ENCODE data around the gene BIN1.

DNA sequence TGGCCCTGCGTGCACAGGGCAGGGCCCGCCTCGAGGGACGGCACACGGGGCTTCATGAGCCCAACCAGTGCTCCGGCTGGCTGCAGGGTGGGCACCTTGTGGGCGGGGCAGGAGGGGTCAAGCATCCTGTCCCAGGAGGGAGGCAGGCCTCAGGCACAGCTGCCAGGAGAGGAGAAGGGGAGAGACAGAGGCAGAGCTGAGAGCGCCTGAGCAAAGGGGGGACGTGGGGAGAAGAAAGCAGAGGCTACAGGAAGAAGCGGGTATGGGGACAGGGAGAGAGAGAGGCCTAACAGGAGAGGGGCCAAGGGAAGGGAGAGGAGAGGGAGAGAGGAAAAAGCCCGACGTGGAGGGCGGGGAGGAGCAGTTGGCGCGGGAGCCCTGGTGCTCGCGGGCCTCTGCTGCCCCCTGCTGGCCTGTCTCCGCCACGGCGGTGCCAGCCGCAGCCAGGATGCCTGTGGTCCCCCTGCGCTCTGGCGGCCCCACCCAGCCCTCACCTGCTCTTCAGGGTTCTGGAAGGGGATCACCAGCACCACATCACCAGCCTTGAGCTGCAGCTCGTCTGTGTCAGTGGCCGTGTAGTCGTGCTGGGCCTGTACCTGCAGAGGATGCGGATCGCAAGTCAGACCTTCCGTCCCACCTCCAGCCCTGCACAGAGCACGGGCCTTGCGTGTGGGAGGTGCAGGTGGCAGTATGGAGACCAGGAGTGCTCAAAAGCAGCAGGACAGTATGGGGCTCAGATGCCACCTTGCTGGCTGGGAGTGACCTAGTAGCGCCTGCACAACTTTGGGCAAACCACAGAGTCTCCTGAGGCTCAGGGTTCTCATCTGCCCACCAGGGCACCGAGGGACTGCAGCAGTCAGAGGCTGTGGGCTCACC, 56.8 kb downstream of the BIN1 start:
- TF ChIP-seq CTCF (conservative IDR thresholded peaks at IDR 0.05; ENCODE audit: low read depth, low read length) (peak; percentile 95), EZH2 (IDR thresholded peaks at IDR 0.05; ENCODE audit: borderline replicate concordance, low read depth, low read length, poor library complexity, severe bottlenecking) (no peak)

All from A673 (cell line).